Ishikawa (cell line): ENCODE measurements around the gene ABCA7.

ENCODE experiments used
- CEBPB ChIP-seq: IDR thresholded peaks from 2 replicates; pipeline ENCODE4 v1.6.1; 2012
- CREB1 ChIP-seq: IDR thresholded peaks from 2 replicates; pipeline ENCODE4 v1.6.1; 2012; ENCODE audit warnings: low read depth
- EGR1 ChIP-seq: IDR thresholded peaks from 2 replicates; pipeline ENCODE4 v1.6.1; 2012
- EP300 ChIP-seq: IDR thresholded peaks from 2 replicates; pipeline ENCODE4 v1.6.1; 2012; ENCODE audit warnings: borderline replicate concordance
- FOXM1 ChIP-seq: IDR thresholded peaks from 2 replicates; pipeline ENCODE4 v1.6.1; 2012; ENCODE audit warnings: low read depth, borderline replicate concordance
- NFIC ChIP-seq: IDR thresholded peaks from 2 replicates; pipeline ENCODE4 v1.6.1; 2012
- TAF1 ChIP-seq: IDR thresholded peaks from 2 replicates; pipeline ENCODE4 v1.6.1; 2012; ENCODE audit warnings: low read depth, mild to moderate bottlenecking
- TCF12 ChIP-seq: IDR thresholded peaks from 2 replicates; pipeline ENCODE4 v1.6.1; 2012; ENCODE audit warnings: low read depth
- YY1 ChIP-seq: IDR thresholded peaks from 2 replicates; pipeline ENCODE4 v1.6.1; 2012; ENCODE audit warnings: low read depth
- ZBTB7A ChIP-seq: IDR thresholded peaks from 2 replicates; pipeline ENCODE4 v1.6.1; 2012; ENCODE audit warnings: low read depth
- TF ChIP-seq, protein P1 (sequence below): IDR thresholded peaks from 2 replicates; pipeline ENCODE4 v1.6.1; 2012; ENCODE audit warnings: low read depth, mild to moderate bottlenecking
- TF ChIP-seq, protein P2 (sequence below): IDR thresholded peaks from 2 replicates; pipeline ENCODE4 v1.6.1; 2012

DNA sequence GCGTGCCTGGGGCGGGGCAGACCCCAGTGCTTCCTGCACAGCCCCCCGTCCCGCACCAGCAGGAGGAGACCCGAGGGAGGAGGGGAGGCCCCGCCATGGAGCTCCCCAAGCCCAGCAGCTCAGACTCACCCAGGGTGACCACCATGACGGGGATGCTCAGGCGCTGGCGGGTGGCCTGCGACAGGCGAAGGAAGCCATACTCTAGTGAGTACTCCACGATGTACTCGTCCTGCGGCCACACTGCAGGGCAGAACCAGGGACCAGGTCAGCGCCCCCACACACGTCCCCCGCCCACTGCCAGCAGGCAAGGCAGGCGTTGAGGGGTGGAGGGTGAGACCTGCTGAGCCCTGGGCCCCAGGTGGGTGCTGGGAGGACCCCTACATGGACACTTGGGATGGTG lies 27.6 kb upstream of the ABCA7 start:
- TF ChIP-seq, protein P1, sequence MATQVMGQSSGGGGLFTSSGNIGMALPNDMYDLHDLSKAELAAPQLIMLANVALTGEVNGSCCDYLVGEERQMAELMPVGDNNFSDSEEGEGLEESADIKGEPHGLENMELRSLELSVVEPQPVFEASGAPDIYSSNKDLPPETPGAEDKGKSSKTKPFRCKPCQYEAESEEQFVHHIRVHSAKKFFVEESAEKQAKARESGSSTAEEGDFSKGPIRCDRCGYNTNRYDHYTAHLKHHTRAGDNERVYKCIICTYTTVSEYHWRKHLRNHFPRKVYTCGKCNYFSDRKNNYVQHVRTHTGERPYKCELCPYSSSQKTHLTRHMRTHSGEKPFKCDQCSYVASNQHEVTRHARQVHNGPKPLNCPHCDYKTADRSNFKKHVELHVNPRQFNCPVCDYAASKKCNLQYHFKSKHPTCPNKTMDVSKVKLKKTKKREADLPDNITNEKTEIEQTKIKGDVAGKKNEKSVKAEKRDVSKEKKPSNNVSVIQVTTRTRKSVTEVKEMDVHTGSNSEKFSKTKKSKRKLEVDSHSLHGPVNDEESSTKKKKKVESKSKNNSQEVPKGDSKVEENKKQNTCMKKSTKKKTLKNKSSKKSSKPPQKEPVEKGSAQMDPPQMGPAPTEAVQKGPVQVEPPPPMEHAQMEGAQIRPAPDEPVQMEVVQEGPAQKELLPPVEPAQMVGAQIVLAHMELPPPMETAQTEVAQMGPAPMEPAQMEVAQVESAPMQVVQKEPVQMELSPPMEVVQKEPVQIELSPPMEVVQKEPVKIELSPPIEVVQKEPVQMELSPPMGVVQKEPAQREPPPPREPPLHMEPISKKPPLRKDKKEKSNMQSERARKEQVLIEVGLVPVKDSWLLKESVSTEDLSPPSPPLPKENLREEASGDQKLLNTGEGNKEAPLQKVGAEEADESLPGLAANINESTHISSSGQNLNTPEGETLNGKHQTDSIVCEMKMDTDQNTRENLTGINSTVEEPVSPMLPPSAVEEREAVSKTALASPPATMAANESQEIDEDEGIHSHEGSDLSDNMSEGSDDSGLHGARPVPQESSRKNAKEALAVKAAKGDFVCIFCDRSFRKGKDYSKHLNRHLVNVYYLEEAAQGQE, result no peak
- no peak for TF ChIP-seq CEBPB
- TF ChIP-seq FOXM1, result no peak
- TF ChIP-seq, protein P2, sequence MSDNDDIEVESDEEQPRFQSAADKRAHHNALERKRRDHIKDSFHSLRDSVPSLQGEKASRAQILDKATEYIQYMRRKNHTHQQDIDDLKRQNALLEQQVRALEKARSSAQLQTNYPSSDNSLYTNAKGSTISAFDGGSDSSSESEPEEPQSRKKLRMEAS, result no peak
- no peak for TF ChIP-seq EP300
- TF ChIP-seq YY1, result no peak
- no peak for TF ChIP-seq TAF1
- TF ChIP-seq ZBTB7A, result no peak
- no peak for TF ChIP-seq NFIC
- no peak for TF ChIP-seq CREB1
- TF ChIP-seq EGR1, result no peak
- no peak for TF ChIP-seq TCF12
